K562 (cell line): ENCODE results near the gene CTSZ. TPM values are rescaled to one million over a fixed set of nuclear protein-coding genes. Genes with fewer than 3 reads are reported as not detected.

Experiments
- ATAC-seq: fragments of 200-7000 bp; cut with Tn5 transposase; 3 replicates; pipeline ENCODE4 v1.9.1; 2020; ENCODE audit warnings: moderate library complexity
- BruUV-seq: library from RNA; stranded (reverse); fragments of 400-500 nt; replicated peaks from 2 replicates; lab custom pipeline; 2021; lab: Mats Ljungman, UMichigan
- CTCF ChIA-PET: fragments of 300-600 bp; formaldehyde crosslinking; extraction: SDS; loops from one replicate; lab custom pipeline; 2021; ENCODE audit warnings: low intra/inter-chr PET ratio; lab: Yijun Ruan, JAX
- POLR2A ChIA-PET: fragments of 300-600, 350-650 bp; sonication (Branson Sonifier 250); formaldehyde crosslinking; extraction: SDS; loops from one replicate; lab custom pipeline; 2021; ENCODE audit warnings: antibody characterized with exemption, inconsistent platforms; lab: Yijun Ruan, JAX
- DNase-seq, 4 experiments: peaks; one replicate each; pipeline versions ENCODE4 v3.0.0 to v3.0.0-alpha.2; 2011 to 2018; ENCODE audit warnings: low spot score in 3 of 4, mixed read lengths in 3 of 4; ENCODE audit errors: extremely low read depth in 1 of 4
- FAIRE-seq: peaks from 2 replicates; lab custom pipeline; 2011; peaks lifted over from hg19 to GRCh38; lab: Jason Lieb, UNC
- H2AFZ ChIP-seq: 2 replicates; pipeline ENCODE4 v1.6.0; 2011; ENCODE audit warnings: low read depth, low read length, control low read depth, inconsistent platforms
- H3K27ac ChIP-seq: fragments of 200-600 bp; 3 replicates; pipeline ENCODE4 v1.8.0; 2011; ENCODE audit warnings: low read depth, mild to moderate bottlenecking, control low read depth, inconsistent platforms, low read length, moderate library complexity, mixed read lengths; ENCODE audit errors: extremely low read depth
- H3K27me3 ChIP-seq, 2 experiments: fragments of 300-600 bp in 1 of 2; 2 replicates in 1 of 2; 3 replicates in 1 of 2; pipeline versions ENCODE4 v1.6.0 to v1.8.0; 2011; ENCODE audit warnings: inconsistent platforms in 2 of 2, low read length in 2 of 2, mild to moderate bottlenecking in 1 of 2, mixed read lengths in 1 of 2, moderate library complexity in 1 of 2; ENCODE audit not compliant: control insufficient read depth in 2 of 2, insufficient read depth in 2 of 2
- H3K36me3 ChIP-seq: fragments of 300-600 bp; 3 replicates; pipeline ENCODE4 v1.8.0; 2011; ENCODE audit warnings: mild to moderate bottlenecking, low read length, inconsistent platforms; ENCODE audit not compliant: control insufficient read depth, insufficient read depth
- H3K4me1 ChIP-seq, 2 experiments: fragments of 200-600 bp in 1 of 2; replicated peaks in 1 of 2; 2 replicates in 1 of 2; 3 replicates in 1 of 2; pipeline versions ENCODE4 v1.5.1 to v1.8.0; 2011; ENCODE audit warnings: inconsistent platforms in 2 of 2, low read length in 2 of 2, mild to moderate bottlenecking in 1 of 2, mixed read lengths in 1 of 2, moderate library complexity in 1 of 2; ENCODE audit not compliant: control insufficient read depth in 2 of 2, insufficient read depth in 2 of 2
- H3K4me2 ChIP-seq: 2 replicates; pipeline ENCODE4 v1.6.1; 2011; ENCODE audit warnings: low read length, control low read depth, inconsistent platforms, mixed read lengths; ENCODE audit not compliant: insufficient read depth
- H3K4me3 ChIP-seq: fragments of 200-600 bp; sonication (generic), shearing (Covaris generic); 2 replicates; pipeline ENCODE4 v1.5.1; 2016; ENCODE audit warnings: control low read depth, inconsistent platforms
- H3K79me2 ChIP-seq: fragments of 200-600 bp; 3 replicates; pipeline ENCODE4 v1.8.0; 2011; ENCODE audit warnings: low read length, inconsistent platforms; ENCODE audit not compliant: control insufficient read depth, insufficient read depth
- H3K9ac ChIP-seq, 2 experiments: 2 replicates each; pipeline versions ENCODE4 v1.6.0 to v1.6.1; 2011; ENCODE audit warnings: low read depth in 2 of 2, low read length in 2 of 2, control low read depth in 1 of 2, inconsistent platforms in 1 of 2, mild to moderate bottlenecking in 1 of 2, mixed read lengths in 1 of 2; ENCODE audit not compliant: insufficient read depth in 1 of 2
- H3K9me1 ChIP-seq: one replicate; pipeline ENCODE4 v1.6.0; 2011; ENCODE audit warnings: inconsistent platforms, mild to moderate bottlenecking, low read length, moderate library complexity; ENCODE audit not compliant: control insufficient read depth, insufficient read depth
- H3K9me3 ChIP-seq: replicated peaks from 2 replicates; pipeline ENCODE4 v1.5.1; 2011; ENCODE audit warnings: low read depth, low read length, inconsistent platforms; ENCODE audit not compliant: control insufficient read depth, insufficient read depth
- H4K20me1 ChIP-seq: replicated peaks from 2 replicates; pipeline ENCODE4 v1.6.1; 2011; ENCODE audit warnings: low read length, inconsistent platforms, mixed read lengths; ENCODE audit not compliant: control insufficient read depth, insufficient read depth
- BRD4 ChIP-seq: fragments of 200-600 bp; sonication (generic); IDR thresholded peaks from 2 replicates; pipeline ENCODE4 v1.6.1; 2017; ENCODE audit warnings: inconsistent platforms
- CCNT2 ChIP-seq: IDR thresholded peaks from 2 replicates; pipeline ENCODE4 v1.6.1; 2011; ENCODE audit warnings: borderline replicate concordance, low read depth, mild to moderate bottlenecking, moderate library complexity, mixed read lengths, low read length; ENCODE audit not compliant: insufficient read length; ENCODE audit errors: extremely low read depth
- CHD2 ChIP-seq: IDR thresholded peaks from 2 replicates; pipeline ENCODE4 v1.6.1; 2011; ENCODE audit warnings: low read depth, low read length
- CREB3L1 ChIP-seq: fragments of 450-650 bp; IDR thresholded peaks from 2 replicates; pipeline ENCODE4 v1.6.1; 2014; ENCODE audit warnings: low read depth, mild to moderate bottlenecking, moderate library complexity, borderline replicate concordance
- DIDO1 ChIP-seq: fragments of 450-650 bp; IDR thresholded peaks from 2 replicates; pipeline ENCODE4 v1.6.1; 2016; ENCODE audit warnings: low read depth, missing biosample characterization, missing genetic modification characterization
- EZH2 ChIP-seq: IDR thresholded peaks from 2 replicates; pipeline ENCODE4 v1.6.1; 2012; ENCODE audit warnings: low read depth, mild to moderate bottlenecking, inconsistent platforms, low read length, borderline replicate concordance
- LCOR ChIP-seq: sonication (generic); formaldehyde crosslinking; IDR thresholded peaks from 2 replicates; pipeline ENCODE4 v1.8.0; 2022; ENCODE audit warnings: mild to moderate bottlenecking, missing genetic modification reagents
- LEF1 ChIP-seq: fragments of 450-650 bp; IDR thresholded peaks from 2 replicates; pipeline ENCODE4 v1.6.1; 2016; ENCODE audit warnings: mild to moderate bottlenecking
- MAZ ChIP-seq, 2 experiments: fragments of 450-650 bp in 1 of 2; sonication (generic) in 1 of 2; formaldehyde crosslinking; IDR thresholded peaks in 1 of 2; conservative IDR thresholded peaks in 1 of 2; 2 replicates each; pipeline versions ENCODE4 v1.4.0 to v1.5.0; 2020; ENCODE audit warnings: mild to moderate bottlenecking in 1 of 2, missing genetic modification reagents in 1 of 2
- MYC ChIP-seq, 2 experiments: fragments of 250-450 bp in 1 of 2; sonication (Bioruptor Pico) in 1 of 2; IDR thresholded peaks; 2 replicates each; pipeline versions ENCODE4 v1.5.1 to v1.6.1; 2012 to 2021; ENCODE audit warnings: low read depth in 2 of 2, borderline replicate concordance in 1 of 2, improper control_type of control experiment in 1 of 2, low read length in 1 of 2, mild to moderate bottlenecking in 1 of 2, moderate library complexity in 1 of 2
- NFYB ChIP-seq: IDR thresholded peaks from 2 replicates; pipeline ENCODE4 v1.6.1; 2011; ENCODE audit warnings: mild to moderate bottlenecking, moderate library complexity; ENCODE audit not compliant: insufficient read length; ENCODE audit errors: extremely low read depth
- TAF1 ChIP-seq: IDR thresholded peaks from 2 replicates; pipeline ENCODE4 v1.6.1; 2011; ENCODE audit warnings: mild to moderate bottlenecking, low read length, moderate library complexity; ENCODE audit not compliant: insufficient read depth, control insufficient read depth, severe bottlenecking; ENCODE audit errors: extremely low read depth
- TAF15 ChIP-seq: fragments of 200-400 bp; formaldehyde crosslinking; IDR thresholded peaks from 2 replicates; pipeline ENCODE4 v1.6.1; 2017; ENCODE audit warnings: mild to moderate bottlenecking, low read depth, low read length, moderate library complexity
- TBP ChIP-seq: optimal IDR thresholded peaks from 2 replicates; pipeline ENCODE3; 2011; ENCODE audit warnings: low read depth, low read length, improper control_type of control experiment
- USF2 ChIP-seq: sonication (generic); formaldehyde crosslinking; IDR thresholded peaks from 2 replicates; pipeline ENCODE4 v1.5.0; 2020; ENCODE audit warnings: missing genetic modification reagents
- ZNF444 ChIP-seq: fragments of 250-450 bp; sonication (Bioruptor Pico); IDR thresholded peaks from 2 replicates; pipeline ENCODE4 v1.4.0; 2020; ENCODE audit warnings: mild to moderate bottlenecking, moderate library complexity
- ZNF76 ChIP-seq: fragments of 250-450 bp; sonication (Bioruptor Pico); IDR thresholded peaks from 2 replicates; pipeline ENCODE4 v1.4.0; 2020; ENCODE audit warnings: mild to moderate bottlenecking, moderate library complexity, borderline replicate concordance
- ZNF778 ChIP-seq: fragments of 450-650 bp; formaldehyde crosslinking; IDR thresholded peaks from 2 replicates; pipeline ENCODE4 v1.4.0; 2020; ENCODE audit warnings: mild to moderate bottlenecking, moderate library complexity
- WGBS: fragments of 100-300 bp; shearing (Covaris generic); methylation state at CpG from one replicate; pipeline ENCODE4 v1.1.6; 2016; ENCODE audit warnings: low coverage, mixed read lengths; ENCODE audit not compliant: insufficient coverage; ENCODE audit errors: missing lambda C conversion rate; 5-methylcytosine and 5-hydroxymethylcytosine counted together
- in situ Hi-C: fragments of 300-500 bp; cut with MboI; formaldehyde crosslinking; loops from 4 replicates; pipeline ENCODE4 v1.15.0; 2018; ENCODE audit warnings: inconsistent platforms, mixed read lengths
- intact Hi-C: fragments of 100-400 bp; cut with micrococcal nuclease; formaldehyde crosslinking; loops from 2 replicates; pipeline ENCODE4 v1.14.2; 2022
- polyA plus RNA-seq, 8 experiments: library from polyadenylated mRNA; depleted of rRNA in 4 of 8; stranded (reverse) in 5 of 8; unstranded in 3 of 8; fragments of >200 nt; fragmentation: Nextera tagmentation in 2 of 8; fragmentation: Illumina TruSeq in 1 of 8; extraction: Ambion mirVana in 2 of 8; extraction: Trizol in 1 of 8; gene quantifications; 2 replicates each; pipeline versions ENCODE4 v1.2.1 to v1.2.3, GENCODE V29; 2011 to 2014; ENCODE audit warnings: inconsistent platforms in 1 of 8, missing spikeins in 1 of 8
- total RNA-seq, 7 experiments: library from RNA; depleted of rRNA in 6 of 7; stranded (reverse); fragments of >200 nt in 6 of 7; fragmentation: Illumina TruSeq in 2 of 7; extraction: Trizol in 2 of 7; gene quantifications; 2 replicates each; pipeline versions ENCODE4 v1.2.1 to v1.2.3, GENCODE V29; 2011 to 2021; ENCODE audit warnings: low replicate concordance in 1 of 7

The CTSZ gene
- total and polyA plus RNA-seq, 9 of the 15 experiments (the other 6 are each of a cell fraction or from before 2014, with no cell fraction given), result 1.6 to 143 (median 82.8) TPM

GRCh38 chr20:59020938-59021551 lies 14.0 kb upstream of the CTSZ start:
- POLR2A ChIA-PET, result interaction anchor here (0.9 to 4.5 kb wide), 5 partner anchors 11 to 62 kb away, joined by 3 to 31 read pairs (median 3); partner anchors contain the start of gene ATP5F1E
- H3K4me2 ChIP-seq, result peak overlapping the region; percentile 83
- ATAC-seq, result peak; percentile 86
- no peaks in the 10 kb centered on the region; the same call in 1 of the 2 replicates for H4K20me1 ChIP-seq
- peak overlapping the region; percentile 34; the same call in 1 of the 2 replicates for H2AFZ ChIP-seq
- peak; percentile 58 to 94 (median 72) for DNase-seq
- in situ Hi-C loops (no loop called here), intact Hi-C loops (no loop called here)
- H3K4me1 ChIP-seq, result peaks cover 48 to 55% of the 10 kb centered on the region in 2 experiments
- CTCF ChIA-PET, result no interaction called here
- no peaks in the 10 kb centered on the region for H3K9me1 ChIP-seq
- FAIRE-seq, result peak; percentile 98
- peaks cover 68% of the 10 kb centered on the region for H3K79me2 ChIP-seq
- peaks cover 48% of the 10 kb centered on the region for H3K36me3 ChIP-seq
- BruUV-seq, result no TSS peak
- no peaks in the 10 kb centered on the region for H3K27me3 ChIP-seq
- peak overlapping the region; percentile 96 for H3K27ac ChIP-seq
- H3K9me3 ChIP-seq, result no peaks in the 10 kb centered on the region
- peak overlapping the region in 1 of 2 experiments; percentile 80; a peak in 2 of 4 replicates for H3K9ac ChIP-seq
- H3K4me3 ChIP-seq, result peak overlapping the region; percentile 32; the same call in 1 of the 2 replicates
- WGBS, result 0% methylated on average over 5 of the region's 5 CpGs
- TF ChIP-seq MAZ (CRISPR knock-in tag; conservative IDR thresholded peaks at IDR 0.05 in 1 of 2, IDR thresholded peaks at IDR 0.05 in 1 of 2), result peak in 1 of 2 experiments; percentile 37; a peak in 1 of 4 replicates
- no peak for TF ChIP-seq DIDO1 (tag)
- peak; percentile 95 for TF ChIP-seq LEF1
- TF ChIP-seq CHD2, result no peak; the same call in 1 of the 2 replicates
- TF ChIP-seq TAF15, result no peak
- TF ChIP-seq TAF1, result peak; percentile 64
- no peak for TF ChIP-seq NFYB
- no peak; the same call in 1 of the 2 replicates for TF ChIP-seq EZH2
- no peak for TF ChIP-seq BRD4
- TF ChIP-seq LCOR (CRISPR knock-in tag), result peak; percentile 21; the same call in 1 of the 2 replicates
- no peak for TF ChIP-seq ZNF778
- TF ChIP-seq TBP, result peak; percentile 82
- peak; percentile 74 for TF ChIP-seq CCNT2
- TF ChIP-seq CREB3L1, result peak; percentile 68; the same call in 1 of the 2 replicates
- peak; percentile 64; the same call in 1 of the 2 replicates for TF ChIP-seq ZNF444 (CRISPR knock-in tag)
- no peak for TF ChIP-seq USF2 (CRISPR knock-in tag)
- TF ChIP-seq ZNF76, result no peak
- TF ChIP-seq MYC (IDR thresholded peaks at IDR 0.05; ENCODE audit: low read depth, low read length), result peak; percentile 65; the same call in 1 of the 2 replicates
- no peak for TF ChIP-seq MYC (CRISPR knock-in tag; IDR thresholded peaks at IDR 0.05; ENCODE audit: borderline replicate concordance, low read depth)
